Ovary (tissue), 3 donors: Measurements from ENCODE around the gene HES4.

ENCODE experiments used
- EP300 ChIP-seq: sonication (generic); formaldehyde crosslinking; IDR thresholded peaks from one replicate; pipeline ENCODE4 v1.6.1; 2017; ENCODE audit warnings: antibody characterized with exemption
- TF ChIP-seq, protein P1 (sequence below), 3 donors: fragments of 450-650 bp in 2 of 3; fragments of 200-600 bp in 1 of 3; IDR thresholded peaks; one replicate each; pipeline versions ENCODE4 v1.5.1 to v1.8.0; 2016 to 2022; ENCODE audit warnings: antibody characterized with exemption in 3 of 3, mild to moderate bottlenecking in 1 of 3
- donor health status: DM: no; HTN: no; CAD: no.

DNA sequence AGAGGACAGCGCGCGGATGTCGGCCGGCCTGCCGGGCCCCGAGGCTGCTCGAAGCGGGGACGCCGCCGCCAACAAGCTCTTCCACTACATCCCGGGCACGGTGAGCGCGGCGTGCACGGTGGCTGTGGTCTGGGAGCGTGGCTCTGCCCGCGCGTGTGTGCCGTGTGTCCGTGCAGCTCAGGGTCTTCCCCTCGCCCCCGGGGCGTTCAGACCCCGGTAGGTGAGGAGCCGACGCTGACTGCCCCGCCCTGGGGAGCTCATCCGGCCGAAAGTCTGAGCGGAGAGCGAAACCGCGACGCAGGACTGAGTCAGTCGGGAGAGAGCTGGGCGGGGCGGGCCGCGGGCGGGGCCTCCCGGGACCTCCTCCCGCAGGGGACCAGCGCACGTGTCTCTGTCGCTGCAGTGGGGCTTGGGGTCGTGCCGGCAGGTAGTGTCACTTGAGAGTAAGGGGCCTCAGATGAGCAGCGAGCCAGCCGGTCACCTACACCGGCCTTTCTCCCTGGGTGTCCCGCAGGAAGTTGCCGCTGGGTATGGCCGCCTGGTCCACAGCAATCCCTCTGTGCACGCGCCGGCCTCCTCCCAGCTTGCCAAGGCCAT, 33.1 kb downstream of the HES4 start:
- TF ChIP-seq, protein P1, sequence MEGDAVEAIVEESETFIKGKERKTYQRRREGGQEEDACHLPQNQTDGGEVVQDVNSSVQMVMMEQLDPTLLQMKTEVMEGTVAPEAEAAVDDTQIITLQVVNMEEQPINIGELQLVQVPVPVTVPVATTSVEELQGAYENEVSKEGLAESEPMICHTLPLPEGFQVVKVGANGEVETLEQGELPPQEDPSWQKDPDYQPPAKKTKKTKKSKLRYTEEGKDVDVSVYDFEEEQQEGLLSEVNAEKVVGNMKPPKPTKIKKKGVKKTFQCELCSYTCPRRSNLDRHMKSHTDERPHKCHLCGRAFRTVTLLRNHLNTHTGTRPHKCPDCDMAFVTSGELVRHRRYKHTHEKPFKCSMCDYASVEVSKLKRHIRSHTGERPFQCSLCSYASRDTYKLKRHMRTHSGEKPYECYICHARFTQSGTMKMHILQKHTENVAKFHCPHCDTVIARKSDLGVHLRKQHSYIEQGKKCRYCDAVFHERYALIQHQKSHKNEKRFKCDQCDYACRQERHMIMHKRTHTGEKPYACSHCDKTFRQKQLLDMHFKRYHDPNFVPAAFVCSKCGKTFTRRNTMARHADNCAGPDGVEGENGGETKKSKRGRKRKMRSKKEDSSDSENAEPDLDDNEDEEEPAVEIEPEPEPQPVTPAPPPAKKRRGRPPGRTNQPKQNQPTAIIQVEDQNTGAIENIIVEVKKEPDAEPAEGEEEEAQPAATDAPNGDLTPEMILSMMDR (IDR thresholded peaks at IDR 0.05), result no peak
- TF ChIP-seq EP300, result no peak
